Measurements from ENCODE around the gene JPT1. TPM values are rescaled to one million over a fixed set of nuclear protein-coding genes. Genes with fewer than 3 reads are reported as not detected.

Gene JPT1
- total RNA-seq, 1 experiment from 2014 or later = 342 TPM

DNA sequence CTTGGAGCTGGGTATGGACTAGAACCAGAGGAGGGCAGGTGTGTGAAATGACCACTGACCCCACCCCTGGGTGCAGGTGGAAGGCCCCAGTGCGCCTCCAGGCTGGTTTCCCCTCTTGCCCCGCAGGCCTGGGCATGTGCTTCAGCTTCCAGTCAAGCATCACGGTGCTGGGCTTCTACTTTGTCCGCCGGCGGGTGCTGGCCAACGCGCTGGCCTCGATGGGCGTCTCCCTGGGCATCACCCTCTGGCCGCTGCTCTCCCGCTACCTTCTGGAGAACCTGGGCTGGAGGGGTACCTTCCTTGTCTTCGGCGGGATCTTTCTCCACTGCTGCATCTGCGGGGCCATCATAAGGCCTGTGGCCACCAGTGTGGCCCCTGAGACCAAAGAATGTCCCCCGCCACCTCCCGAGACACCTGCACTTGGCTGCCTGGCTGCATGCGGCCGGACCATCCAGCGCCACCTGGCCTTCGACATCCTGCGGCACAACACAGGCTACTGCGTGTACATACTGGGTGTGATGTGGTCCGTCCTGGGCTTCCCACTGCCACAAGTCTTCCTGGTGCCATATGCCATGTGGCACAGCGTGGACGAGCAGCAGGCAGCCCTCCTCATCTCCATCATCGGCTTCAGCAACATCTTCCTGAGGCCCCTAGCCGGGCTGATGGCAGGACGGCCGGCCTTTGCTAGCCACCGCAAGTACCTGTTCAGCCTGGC is 54.3 kb downstream of the JPT1 start:
- Mint-ChIP-seq H3K36me3 (ENCODE audit: insufficient read depth, unreplicated experiment) (peaks cover 53% of the 10 kb centered on the region), H3K4me3 (ENCODE audit: unreplicated experiment) (no peak overlapping the region), H3K4me1 (ENCODE audit: insufficient read depth, unreplicated experiment) (peaks cover 5% of the 10 kb centered on the region), H3K27ac (ENCODE audit: low read depth, unreplicated experiment) (no peak overlapping the region), H3K9me3 (ENCODE audit: unreplicated experiment) (no peaks in the 10 kb centered on the region), H3K27me3 (ENCODE audit: insufficient read depth, unreplicated experiment) (no peaks in the 10 kb centered on the region)
- CTCF ChIA-PET = interaction anchor here (0.6 to 3.6 kb wide), 2 partner anchors 12 to 14 kb away, joined by 6 to 14 read pairs; no protein-coding TSS in a partner anchor
- intact Hi-C loops (cut with micrococcal nuclease) = no loop called here
- DNase-seq (ENCODE audit: unreplicated experiment) = no peak
- TF ChIP-seq, protein P1, sequence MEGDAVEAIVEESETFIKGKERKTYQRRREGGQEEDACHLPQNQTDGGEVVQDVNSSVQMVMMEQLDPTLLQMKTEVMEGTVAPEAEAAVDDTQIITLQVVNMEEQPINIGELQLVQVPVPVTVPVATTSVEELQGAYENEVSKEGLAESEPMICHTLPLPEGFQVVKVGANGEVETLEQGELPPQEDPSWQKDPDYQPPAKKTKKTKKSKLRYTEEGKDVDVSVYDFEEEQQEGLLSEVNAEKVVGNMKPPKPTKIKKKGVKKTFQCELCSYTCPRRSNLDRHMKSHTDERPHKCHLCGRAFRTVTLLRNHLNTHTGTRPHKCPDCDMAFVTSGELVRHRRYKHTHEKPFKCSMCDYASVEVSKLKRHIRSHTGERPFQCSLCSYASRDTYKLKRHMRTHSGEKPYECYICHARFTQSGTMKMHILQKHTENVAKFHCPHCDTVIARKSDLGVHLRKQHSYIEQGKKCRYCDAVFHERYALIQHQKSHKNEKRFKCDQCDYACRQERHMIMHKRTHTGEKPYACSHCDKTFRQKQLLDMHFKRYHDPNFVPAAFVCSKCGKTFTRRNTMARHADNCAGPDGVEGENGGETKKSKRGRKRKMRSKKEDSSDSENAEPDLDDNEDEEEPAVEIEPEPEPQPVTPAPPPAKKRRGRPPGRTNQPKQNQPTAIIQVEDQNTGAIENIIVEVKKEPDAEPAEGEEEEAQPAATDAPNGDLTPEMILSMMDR (IDR thresholded peaks at IDR 0.05; ENCODE audit: unreplicated experiment) = no peak
- POLR2A ChIA-PET = interaction anchor here (1.4 kb wide), 1 partner anchor 10 kb away, joined by 8 read pairs; the partner anchor contains the start of gene ARMC7
- BruUV-seq (replicated peaks) = no TSS peak

DNA sequence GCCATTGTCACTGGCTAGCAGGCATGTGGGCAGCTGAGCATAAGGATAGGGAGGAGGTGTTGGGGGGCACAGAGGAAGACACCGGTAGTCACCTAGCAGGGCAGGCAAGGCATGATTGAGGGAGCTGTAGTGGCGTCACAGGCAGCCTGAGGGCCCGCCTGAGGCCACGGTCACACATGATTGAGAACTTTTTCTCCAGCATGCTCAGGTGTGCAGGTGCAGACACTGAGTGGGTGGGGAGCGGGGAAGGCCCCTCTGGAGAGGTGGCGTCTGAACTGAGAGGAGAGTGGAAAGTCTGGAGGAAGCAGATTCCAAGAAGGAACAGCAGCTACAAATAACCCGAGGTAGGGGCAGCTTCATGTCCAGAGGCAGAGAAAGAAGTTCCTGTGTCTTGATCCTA is 55.5 kb downstream of the JPT1 start:
- ChIA-PET CTCF (interaction anchor here (0.8 to 3.6 kb wide), 4 partner anchors 15 to 39 kb away, joined by 3 to 14 read pairs (median 5); no protein-coding TSS in a partner anchor), POLR2A (interaction anchor here (1.4 kb wide), 1 partner anchor 11 kb away, joined by 8 read pairs; the partner anchor contains the start of gene ARMC7)
- intact Hi-C loops (cut with micrococcal nuclease) = no loop called here
- peaks cover 45% of the 10 kb centered on the region for H3K36me3 Mint-ChIP-seq (ENCODE audit: insufficient read depth, unreplicated experiment)
- H3K4me1 Mint-ChIP-seq (ENCODE audit: insufficient read depth, unreplicated experiment) = peaks cover 10% of the 10 kb centered on the region
- DNase-seq (ENCODE audit: unreplicated experiment) = no peak
- BruUV-seq (replicated peaks) = no TSS peak
- TF ChIP-seq, protein P1 (IDR thresholded peaks at IDR 0.05; ENCODE audit: unreplicated experiment) = no peak
- H3K4me3 Mint-ChIP-seq (ENCODE audit: unreplicated experiment) = no peak overlapping the region
- no peaks in the 10 kb centered on the region for H3K9me3 Mint-ChIP-seq (ENCODE audit: unreplicated experiment)
- H3K27me3 Mint-ChIP-seq (ENCODE audit: insufficient read depth, unreplicated experiment) = no peaks in the 10 kb centered on the region
- H3K27ac Mint-ChIP-seq (ENCODE audit: low read depth, unreplicated experiment) = no peak overlapping the region

DNA sequence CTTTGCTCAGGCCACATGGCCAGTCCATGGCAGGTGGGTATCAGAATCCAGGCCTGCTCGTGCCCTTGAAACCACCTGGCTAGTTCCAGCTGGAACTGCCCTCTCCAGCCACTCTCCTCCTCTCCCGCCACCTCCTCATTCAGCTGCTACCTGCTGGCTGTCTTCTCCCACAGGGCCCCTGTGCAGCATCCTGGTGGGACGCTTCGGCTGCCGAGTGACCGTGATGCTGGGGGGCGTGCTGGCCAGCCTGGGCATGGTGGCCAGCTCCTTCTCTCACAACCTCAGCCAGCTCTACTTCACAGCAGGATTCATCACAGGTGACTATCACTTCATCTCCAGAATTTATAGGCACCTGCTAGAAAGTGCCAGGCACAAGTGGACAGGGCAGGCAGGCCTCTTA is 56.4 kb downstream of the JPT1 start:
- no peaks in the 10 kb centered on the region for H3K9me3 Mint-ChIP-seq (ENCODE audit: unreplicated experiment)
- H3K27me3 Mint-ChIP-seq (ENCODE audit: insufficient read depth, unreplicated experiment) = no peaks in the 10 kb centered on the region
- no peak overlapping the region for H3K4me3 Mint-ChIP-seq (ENCODE audit: unreplicated experiment)
- TF ChIP-seq, protein P1 (IDR thresholded peaks at IDR 0.05; ENCODE audit: unreplicated experiment) = no peak
- no TSS peak for BruUV-seq (replicated peaks)
- ChIA-PET CTCF (interaction anchor here (3.6 kb wide), 1 partner anchor 16 kb away, joined by 14 read pairs; no protein-coding TSS in a partner anchor), POLR2A (interaction anchor here (1.0 kb wide), 1 partner anchor 12 kb away, joined by 7 read pairs; the partner anchor contains the start of gene ARMC7)
- intact Hi-C loops (cut with micrococcal nuclease) = no loop called here
- peaks cover 18% of the 10 kb centered on the region for H3K4me1 Mint-ChIP-seq (ENCODE audit: insufficient read depth, unreplicated experiment)
- peaks cover 39% of the 10 kb centered on the region for H3K36me3 Mint-ChIP-seq (ENCODE audit: insufficient read depth, unreplicated experiment)
- DNase-seq (ENCODE audit: unreplicated experiment) = no peak
- no peak overlapping the region for H3K27ac Mint-ChIP-seq (ENCODE audit: low read depth, unreplicated experiment)

DNA sequence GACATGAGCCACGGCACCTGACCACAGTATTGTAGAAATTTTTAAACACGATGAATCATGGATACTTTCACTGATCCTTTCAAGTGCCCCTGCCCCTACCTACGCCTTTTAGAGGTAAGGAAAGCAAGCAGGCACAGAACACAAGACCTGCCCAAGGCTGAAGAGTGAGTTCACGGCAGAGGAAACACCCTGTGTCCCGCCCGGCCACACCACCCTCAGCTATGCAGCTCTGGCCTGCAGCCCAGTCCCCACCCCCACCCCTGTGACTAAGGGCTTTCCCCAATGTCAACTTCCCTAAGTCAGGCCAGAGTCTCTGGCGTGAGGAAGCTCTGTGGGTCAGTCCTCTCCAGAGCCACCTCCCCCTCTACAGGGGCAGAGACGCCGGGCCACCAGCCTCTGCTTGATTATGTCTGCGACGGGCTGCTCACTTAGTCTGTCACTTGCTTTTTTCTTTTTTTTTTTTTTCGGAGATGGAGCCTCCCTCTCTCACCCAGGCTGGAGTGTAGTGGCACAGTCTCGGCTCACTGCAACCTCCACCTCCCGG is 58.2 kb downstream of the JPT1 start:
- peaks cover 35% of the 10 kb centered on the region for H3K4me1 Mint-ChIP-seq (ENCODE audit: insufficient read depth, unreplicated experiment)
- intact Hi-C loops (cut with micrococcal nuclease) = no loop called here
- ChIA-PET POLR2A (interaction anchor here (0.8 to 4.9 kb wide), 18 partner anchors 8 to 108 kb away, joined by 3 to 37 read pairs (median 5); partner anchors contain the start of genes ARMC7, ATP5PD, CDR2L and JPT1), CTCF (interaction anchor here (0.7 to 2.9 kb wide), 3 partner anchors 18 to 400 kb away, joined by 3 to 10 read pairs (median 6); no protein-coding TSS in a partner anchor)
- no TSS peak for BruUV-seq (replicated peaks)
- H3K27me3 Mint-ChIP-seq (ENCODE audit: insufficient read depth, unreplicated experiment) = no peaks in the 10 kb centered on the region
- peak overlapping the region; percentile 98 for H3K27ac Mint-ChIP-seq (ENCODE audit: low read depth, unreplicated experiment)
- H3K4me3 Mint-ChIP-seq (ENCODE audit: unreplicated experiment) = peak overlapping the region; percentile 62
- DNase-seq (ENCODE audit: unreplicated experiment) = peak; percentile 97
- no peaks in the 10 kb centered on the region for H3K9me3 Mint-ChIP-seq (ENCODE audit: unreplicated experiment)
- peaks cover 26% of the 10 kb centered on the region for H3K36me3 Mint-ChIP-seq (ENCODE audit: insufficient read depth, unreplicated experiment)
- TF ChIP-seq, protein P1 (IDR thresholded peaks at IDR 0.05; ENCODE audit: unreplicated experiment) = no peak

Measured in MCF 10A (cell line).